ENCODE data around the gene REPS2. TPM values are rescaled to one million over a fixed set of nuclear protein-coding genes. Genes with fewer than 3 reads are reported as not detected.

Gene REPS2
- total RNA-seq, 1 experiment from 2014 or later = 3.7 TPM

DNA sequence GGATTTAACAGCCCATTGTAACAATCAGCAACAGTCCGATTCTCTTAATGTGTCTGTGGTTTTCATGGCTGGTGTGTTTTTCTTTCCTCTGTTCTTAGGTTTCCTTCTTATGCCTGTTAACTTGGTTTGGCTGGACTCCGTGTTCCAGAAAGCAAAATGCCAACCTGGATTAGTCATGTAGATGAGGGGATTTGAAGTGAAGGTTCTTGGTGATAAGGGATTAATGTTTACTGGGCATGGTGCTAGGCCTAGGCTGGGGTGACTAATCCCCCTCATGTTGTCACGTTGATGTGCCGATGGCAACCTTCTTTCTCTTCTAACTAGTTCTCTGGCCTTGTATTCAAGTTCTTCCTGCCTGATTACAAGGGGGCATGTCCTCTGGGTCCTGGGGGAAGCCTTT lies 85.9 kb downstream of the REPS2 start:
- Histone ChIP-seq H3K27me3 (ENCODE audit: insufficient read depth, low read length) (no peaks in the 10 kb centered on the region), H2BK12ac (ENCODE audit: insufficient read length, low read depth, low read length) (no peak overlapping the region), H3K79me2 (ENCODE audit: insufficient read depth, low read length) (no peaks in the 10 kb centered on the region), H2AFZ (ENCODE audit: low read length) (no peak overlapping the region), H4K20me1 (ENCODE audit: control insufficient read depth, insufficient read depth, insufficient read length) (no peaks in the 10 kb centered on the region), H3T11ph (ENCODE audit: low read length) (no peak overlapping the region), H2AK5ac (ENCODE audit: insufficient read length, low read length) (no peak overlapping the region), H3K4ac (ENCODE audit: low read depth, low read length) (no peak overlapping the region), H3K9ac (ENCODE audit: extremely low read depth, insufficient read length, low read length) (no peak overlapping the region), H3K4me1 (ENCODE audit: insufficient read depth, low read length) (no peaks in the 10 kb centered on the region), H4K5ac (ENCODE audit: insufficient read length, low read depth, low read length) (no peak overlapping the region), H2BK120ac (ENCODE audit: low read depth, low read length, poor library complexity, severe bottlenecking) (no peak overlapping the region), H3K27ac (ENCODE audit: insufficient read length, low read depth, low read length) (no peak overlapping the region), H3K79me1 (ENCODE audit: insufficient read depth, low read depth, low read length, poor library complexity, severe bottlenecking) (no peaks in the 10 kb centered on the region), H3K23ac (ENCODE audit: insufficient read length, low read depth, low read length) (no peak overlapping the region), H3K4me2 (ENCODE audit: insufficient read depth, insufficient read length, low read length) (no peak overlapping the region), H2BK15ac (ENCODE audit: low read depth, low read length) (no peak overlapping the region), H3K14ac (ENCODE audit: insufficient read depth, low read length) (no peak overlapping the region), H4K8ac (replicated peaks; ENCODE audit: insufficient read length, low read depth, low read length) (no peak overlapping the region), H3K56ac (ENCODE audit: insufficient read length, low read depth, low read length) (no peak overlapping the region), H3K18ac (ENCODE audit: insufficient read length, low read depth, low read length) (no peak overlapping the region), H2BK5ac (ENCODE audit: insufficient read length, low read length) (no peak overlapping the region), H2BK20ac (ENCODE audit: low read depth, low read length, poor library complexity, severe bottlenecking) (no peak overlapping the region), H3K9me3 (ENCODE audit: control insufficient read depth, low read depth, low read length) (no peaks in the 10 kb centered on the region), H3K23me2 (ENCODE audit: insufficient read length, low read depth, low read length, poor library complexity, severe bottlenecking) (no peaks in the 10 kb centered on the region), H4K91ac (ENCODE audit: insufficient read length, low read depth, low read length) (no peak overlapping the region)
- no peak overlapping the region for H3K27ac Mint-ChIP-seq
- peaks cover 0 to 2% of the 10 kb centered on the region in 2 experiments; a peak in 2 of 4 replicates for H3K4me1 Mint-ChIP-seq
- H3K9me3 Mint-ChIP-seq = no peaks in the 10 kb centered on the region
- no peak overlapping the region for H3K4me3 Mint-ChIP-seq
- no peak for DNase-seq
- no peaks in the 10 kb centered on the region; a peak in 1 of 7 replicates for H3K36me3 Mint-ChIP-seq (ENCODE audit: insufficient read depth in 1 of 3, low read depth in 3 of 3)
- no peaks in the 10 kb centered on the region; the same call in 1 of the 2 replicates for H3K27me3 Mint-ChIP-seq (ENCODE audit: low read depth)
- no CpG with 5 or more reads among the region's 4 CpGs for WGBS (ENCODE audit: extremely low coverage, insufficient read length, low lambda C conversion rate)
- TF ChIP-seq, protein P1, sequence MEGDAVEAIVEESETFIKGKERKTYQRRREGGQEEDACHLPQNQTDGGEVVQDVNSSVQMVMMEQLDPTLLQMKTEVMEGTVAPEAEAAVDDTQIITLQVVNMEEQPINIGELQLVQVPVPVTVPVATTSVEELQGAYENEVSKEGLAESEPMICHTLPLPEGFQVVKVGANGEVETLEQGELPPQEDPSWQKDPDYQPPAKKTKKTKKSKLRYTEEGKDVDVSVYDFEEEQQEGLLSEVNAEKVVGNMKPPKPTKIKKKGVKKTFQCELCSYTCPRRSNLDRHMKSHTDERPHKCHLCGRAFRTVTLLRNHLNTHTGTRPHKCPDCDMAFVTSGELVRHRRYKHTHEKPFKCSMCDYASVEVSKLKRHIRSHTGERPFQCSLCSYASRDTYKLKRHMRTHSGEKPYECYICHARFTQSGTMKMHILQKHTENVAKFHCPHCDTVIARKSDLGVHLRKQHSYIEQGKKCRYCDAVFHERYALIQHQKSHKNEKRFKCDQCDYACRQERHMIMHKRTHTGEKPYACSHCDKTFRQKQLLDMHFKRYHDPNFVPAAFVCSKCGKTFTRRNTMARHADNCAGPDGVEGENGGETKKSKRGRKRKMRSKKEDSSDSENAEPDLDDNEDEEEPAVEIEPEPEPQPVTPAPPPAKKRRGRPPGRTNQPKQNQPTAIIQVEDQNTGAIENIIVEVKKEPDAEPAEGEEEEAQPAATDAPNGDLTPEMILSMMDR (conservative IDR thresholded peaks at IDR 0.05) = no peak
